T-helper 1 cell treated with Interleukin-12 subunit alpha and Interleukin-12 subunit beta and Interleukin-4 antibody, amounts not matched to agents 30 ng/mL and 1 ng/mL, for 36 hours (primary cell): ENCODE data around the gene PUDP. TPM values are rescaled to one million over a fixed set of nuclear protein-coding genes. Genes with fewer than 3 reads are reported as not detected.
"Not testable (repeated sequence)": the region's sequence is repeated elsewhere in the genome, so short reads cannot be mapped to it uniquely, and the experiment has no call there.

ENCODE experiments used
- intact Hi-C: fragments of 100-400 bp; cut with micrococcal nuclease; formaldehyde crosslinking; loops from one replicate; pipeline ENCODE4 v1.15.1; 2024
- total RNA-seq: library from RNA; stranded (reverse); gene quantifications from 2 replicates; pipeline ENCODE4 v1.2.3, GENCODE V29; 2022

Gene PUDP
- total RNA-seq, 1 donor from 2014 or later: 17.2 TPM

- intact Hi-C loops: no loop called here
These were observed 37.1 kb downstream of the PUDP start for GRCh38 chrX:7110821-7111276.

- intact Hi-C loops: no loop called here
These were observed 37.8 kb downstream of the PUDP start for GRCh38 chrX:7109838-7110793.

- intact Hi-C loops: no loop called here
These were observed 38.9 kb downstream of the PUDP start for GRCh38 chrX:7109049-7109531.

DNA sequence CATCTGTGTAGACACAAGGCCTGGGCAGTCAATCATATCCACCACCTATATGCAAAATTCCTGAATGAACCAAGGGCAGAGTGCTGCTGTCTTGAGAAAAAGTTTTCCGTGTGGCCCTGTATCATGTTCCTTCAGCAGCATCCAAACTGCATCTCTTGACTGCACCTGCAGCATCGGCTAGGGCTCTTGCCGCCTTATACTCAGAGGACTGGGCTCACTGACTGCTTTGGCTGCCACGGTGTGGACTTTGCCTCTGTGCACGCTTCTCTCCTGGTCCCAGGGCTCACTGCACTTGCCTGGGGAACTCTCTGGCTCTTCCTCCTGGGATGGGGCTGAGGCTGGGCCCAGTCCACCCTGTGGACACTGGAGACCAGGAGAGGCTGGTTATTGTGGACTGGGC is 39.9 kb downstream of the PUDP start:
- intact Hi-C loops: no loop called here

DNA sequence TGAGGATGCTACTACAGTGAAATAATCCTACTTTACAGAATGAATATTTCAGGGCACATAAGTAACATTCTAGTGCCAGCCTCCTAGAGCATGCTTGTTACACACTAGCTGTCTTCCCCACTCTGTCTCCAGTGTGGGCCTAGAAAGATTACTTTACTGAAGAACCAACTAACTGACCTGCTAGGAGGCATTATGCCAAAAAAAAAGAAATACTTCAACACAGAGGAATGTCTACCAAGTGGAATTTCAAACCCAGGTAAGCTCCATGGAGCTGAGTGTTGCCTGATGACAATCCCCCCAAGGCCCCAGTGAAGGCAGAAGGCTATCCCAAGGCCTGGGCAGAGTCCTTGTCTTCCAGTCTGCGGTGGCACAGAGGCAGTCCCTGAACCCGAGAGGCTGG is 41.3 kb downstream of the PUDP start:
- intact Hi-C loops: no loop called here

DNA sequence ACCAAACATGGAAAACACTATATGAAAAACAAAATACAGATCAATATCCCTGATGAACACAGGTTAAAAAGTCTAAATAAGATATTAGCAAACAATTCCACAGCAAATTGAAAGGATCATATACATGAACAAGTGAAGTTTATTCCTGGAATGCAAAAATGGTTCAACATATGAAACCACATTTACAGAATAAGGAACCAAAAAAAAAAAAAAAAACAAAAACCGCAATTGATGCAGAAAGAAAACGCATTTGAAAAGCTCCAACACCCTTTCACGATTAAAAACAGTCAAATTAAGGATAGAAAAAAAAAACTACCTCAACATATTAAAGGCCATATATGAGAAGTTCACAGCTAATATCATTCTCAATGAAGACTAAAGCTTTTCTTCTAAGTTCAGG is 45.8 kb downstream of the PUDP start:
- intact Hi-C loops: no loop called here

DNA sequence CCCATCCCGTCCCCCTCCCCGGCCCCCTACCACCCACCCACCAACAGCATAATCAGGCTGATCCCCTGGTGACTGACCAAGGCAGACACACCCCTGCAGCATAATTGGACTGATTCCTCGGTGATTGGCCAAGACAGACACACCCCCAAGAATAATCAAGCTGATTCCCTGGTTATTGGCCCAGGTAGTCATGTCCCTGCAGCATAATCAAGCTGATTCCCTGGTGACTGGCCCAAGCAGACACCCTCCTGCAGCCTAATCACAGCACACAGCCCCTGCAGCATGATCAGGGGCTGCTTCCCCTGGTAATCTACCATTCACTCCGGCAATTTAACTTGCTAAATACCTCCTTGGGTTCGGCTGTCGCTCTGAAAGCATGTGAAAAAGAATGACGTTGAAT is 47.9 kb downstream of the PUDP start:
- intact Hi-C loops: no loop called here

GRCh38 chrX:7095657-7096056 is 52.3 kb downstream of the PUDP start:
- intact Hi-C loops: not testable (repeated sequence)

DNA sequence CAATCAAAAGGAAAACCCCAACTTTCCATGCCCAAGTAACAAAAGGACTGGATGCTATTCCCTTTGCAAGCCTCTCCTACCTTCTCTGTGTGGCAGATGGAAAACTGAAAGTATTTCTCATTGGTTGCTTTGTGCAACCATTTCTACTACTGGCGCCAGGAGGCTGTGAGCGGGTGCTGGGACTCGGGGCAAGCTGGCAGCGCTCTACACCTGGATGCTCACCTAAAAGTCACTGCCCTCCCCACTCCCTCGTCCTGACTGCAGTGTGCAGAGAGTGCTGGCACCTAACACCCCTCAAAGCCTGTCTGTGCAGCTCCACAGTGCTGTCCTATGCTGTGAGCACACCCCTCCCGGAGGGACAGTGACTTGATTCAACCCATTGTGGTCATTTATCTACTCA is 54.6 kb downstream of the PUDP start:
- intact Hi-C loops: no loop called here

GRCh38 chrX:7092543-7092942 is 55.4 kb downstream of the PUDP start:
- intact Hi-C loops: no loop called here

GRCh38 chrX:7091923-7092322 is 56.0 kb downstream of the PUDP start:
- intact Hi-C loops: no loop called here

DNA sequence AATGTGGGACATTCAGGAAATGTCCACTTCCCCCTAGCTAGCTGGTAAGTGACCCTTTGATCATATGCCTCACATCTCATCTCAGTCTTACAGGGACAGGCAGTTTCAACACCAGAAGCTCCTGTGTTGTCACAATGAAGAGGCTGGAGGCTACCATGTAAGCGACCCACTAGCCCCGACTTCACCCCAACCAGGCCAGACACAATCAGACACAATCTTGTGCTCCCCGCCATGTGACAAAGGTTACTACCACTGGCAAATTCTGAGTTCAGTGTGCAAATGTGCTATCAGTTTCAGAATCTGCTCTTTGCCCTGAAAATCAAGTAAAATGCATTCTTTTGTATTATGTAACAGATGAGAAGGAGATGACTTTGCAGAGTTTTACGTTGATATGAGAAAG is 57.3 kb downstream of the PUDP start:
- intact Hi-C loops: no loop called here

- intact Hi-C loops: loop anchor here (5.0 to 10.0 kb wide), 2 partner anchors 836 to 1067 kb away; partner anchors contain the start of gene PNPLA4
These were observed 58.9 kb downstream of the PUDP start for GRCh38 chrX:7088968-7089615.

DNA sequence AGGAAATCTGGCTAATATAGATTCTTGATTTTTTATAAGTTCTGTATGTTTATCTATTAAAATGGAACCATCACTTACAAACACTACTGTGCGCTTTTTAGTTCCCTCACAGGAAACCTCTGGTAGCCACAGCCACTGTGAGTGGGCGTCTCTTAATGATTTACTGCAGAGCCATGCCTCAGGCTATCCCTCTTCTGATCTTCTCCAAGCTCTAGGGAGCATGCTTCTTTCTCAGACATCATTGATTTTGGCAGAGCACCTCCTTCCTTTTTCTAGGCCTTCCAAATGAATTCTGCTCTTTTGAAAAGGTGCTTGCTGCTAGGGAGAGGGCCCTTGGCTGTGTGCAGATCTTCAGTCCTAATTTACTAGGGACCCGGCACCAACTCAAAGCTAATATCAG is 61.6 kb downstream of the PUDP start:
- intact Hi-C loops: loop anchor here (5.0 to 10.0 kb wide), 2 partner anchors 838 to 1064 kb away; partner anchors contain the start of gene PNPLA4

GRCh38 chrX:7085879-7086278 is 62.1 kb downstream of the PUDP start:
- intact Hi-C loops: loop anchor here (5.0 to 10.0 kb wide), 2 partner anchors 839 to 1064 kb away; partner anchors contain the start of gene PNPLA4

GRCh38 chrX:7084841-7085240 is 63.1 kb downstream of the PUDP start:
- intact Hi-C loops: loop anchor here (1.0 to 10.0 kb wide), 4 partner anchors 26 to 1063 kb away; partner anchors contain the start of genes PNPLA4 and PUDP

DNA sequence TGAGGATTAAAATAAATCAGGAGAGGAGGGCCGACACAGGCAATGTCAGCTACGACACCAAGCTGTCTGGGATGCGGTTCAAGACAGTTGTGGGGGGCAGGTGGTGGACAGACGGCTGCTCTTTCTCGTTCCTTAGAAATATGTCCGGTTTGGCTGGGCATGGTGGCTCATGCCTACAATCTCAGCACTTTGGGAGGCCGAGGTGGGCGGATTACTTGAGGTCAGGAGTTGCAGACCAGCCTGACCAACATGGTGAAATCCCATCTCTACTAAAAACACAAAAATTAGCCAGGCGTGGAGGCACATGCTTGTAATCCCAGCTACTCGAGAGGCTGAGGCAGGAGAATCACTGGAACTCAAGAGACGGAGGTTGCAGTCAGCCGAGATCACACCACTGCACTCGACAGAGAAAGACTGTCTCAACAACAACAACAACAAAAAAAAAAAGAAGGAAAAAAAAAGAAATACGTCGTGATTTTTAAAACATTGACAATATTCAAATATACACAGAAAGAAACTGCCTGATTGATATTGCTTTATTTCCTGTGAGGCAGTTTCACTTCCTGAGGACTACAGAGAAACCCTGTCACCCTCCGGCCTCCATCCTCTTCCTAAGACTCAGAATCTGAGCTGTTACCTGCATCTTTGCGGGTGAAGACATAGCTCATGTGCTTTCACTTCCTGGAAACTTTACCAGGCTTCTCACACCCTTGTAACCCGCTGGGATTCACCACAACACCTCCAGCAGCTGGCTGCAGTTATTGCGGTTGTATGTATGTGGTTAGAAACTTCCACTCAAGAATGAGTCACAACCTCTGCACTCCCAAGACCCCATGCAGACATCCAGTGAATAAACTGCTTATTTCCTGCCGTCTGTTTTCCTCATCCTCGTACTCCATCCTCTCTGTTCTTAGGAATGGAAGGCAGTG is 64.2 kb downstream of the PUDP start:
- intact Hi-C loops: loop anchor here (1.0 to 10.0 kb wide), 4 partner anchors 9 to 841 kb away; partner anchors contain the start of genes PNPLA4 and PUDP

DNA sequence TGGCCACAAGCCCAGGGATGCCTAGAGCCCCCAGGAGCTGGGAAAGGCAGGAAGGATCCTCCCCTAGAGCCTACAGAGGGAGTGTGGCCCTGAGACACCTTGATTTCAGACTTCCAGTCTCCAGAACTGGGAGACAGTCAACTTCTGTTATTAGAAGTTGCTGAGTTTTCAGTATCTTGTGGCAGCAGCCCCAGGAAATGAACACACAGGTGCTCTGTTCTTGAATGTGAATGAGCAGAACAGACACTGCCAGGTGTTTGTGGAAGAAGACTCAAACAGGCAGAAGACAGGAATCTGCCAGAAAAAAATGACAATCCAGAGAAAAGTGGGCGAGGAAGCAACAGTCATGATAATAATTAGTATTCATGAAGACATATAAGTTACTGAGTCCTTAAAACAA is 64.9 kb downstream of the PUDP start:
- intact Hi-C loops: loop anchor here (1.0 to 10.0 kb wide), 2 partner anchors 9 to 842 kb away; partner anchors contain the start of gene PNPLA4

GRCh38 chrX:7082556-7082955 is 65.4 kb downstream of the PUDP start:
- intact Hi-C loops: loop anchor here (10.0 kb wide), 1 partner anchor 842 kb away; the partner anchor contains the start of gene PNPLA4
